Activated CD8-positive, alpha-beta T cell treated with anti-CD3 and anti-CD28 coated beads for 36 hours (primary cell): ENCODE results near the gene ZFP69. TPM values are rescaled to one million over a fixed set of nuclear protein-coding genes. Genes with fewer than 3 reads are reported as not detected.

Experiments used
- ATAC-seq: fragments of 200-7000 bp; cut with Tn5 transposase; one replicate; pipeline ENCODE4 v1.10.0; 2021; ENCODE audit warnings: mild to moderate bottlenecking, moderate library complexity
- CTCF ChIA-PET: fragments of 350-600 bp; sonication (Branson Sonifier 250); formaldehyde crosslinking; loops from one replicate; lab custom pipeline; 2021; ENCODE audit warnings: antibody characterized with exemption; lab: Charles Lee
- POLR2A ChIA-PET: fragments of 350-600 bp; sonication (Branson Sonifier 250); formaldehyde crosslinking; loops from one replicate; lab custom pipeline; 2021; ENCODE audit warnings: antibody characterized with exemption; lab: Charles Lee
- DNase-seq: peaks from one replicate; pipeline ENCODE4 v3.0.0-alpha.2; 2020
- H3K27ac Mint-ChIP-seq: one replicate; pipeline ENCODE4 v1.8.0; 2021; ENCODE audit warnings: mild to moderate bottlenecking, mixed read lengths
- H3K27me3 Mint-ChIP-seq: one replicate; pipeline ENCODE4 v1.8.0; 2021; ENCODE audit warnings: mixed read lengths
- H3K36me3 Mint-ChIP-seq: one replicate; pipeline ENCODE4 v1.8.0; 2021; ENCODE audit warnings: low read depth, mixed read lengths
- H3K4me1 Mint-ChIP-seq: one replicate; pipeline ENCODE4 v1.8.0; 2021; ENCODE audit warnings: low read depth, mixed read lengths
- H3K4me3 Mint-ChIP-seq: one replicate; pipeline ENCODE4 v1.8.0; 2021; ENCODE audit warnings: mild to moderate bottlenecking, moderate library complexity, mixed read lengths
- H3K9me3 Mint-ChIP-seq: one replicate; pipeline ENCODE4 v1.8.0; 2021; ENCODE audit warnings: mixed read lengths
- CTCF ChIP-seq: fragments of 200-600 bp; IDR thresholded peaks from one replicate; pipeline ENCODE4 v1.8.0; 2022; ENCODE audit warnings: antibody characterized with exemption, mild to moderate bottlenecking
- intact Hi-C: fragments of 100-400 bp; cut with micrococcal nuclease; formaldehyde crosslinking; loops from one replicate; pipeline ENCODE4 v1.10.0; 2022
- total RNA-seq, 2 experiments: library from RNA; stranded (reverse); gene quantifications; one replicate each; pipeline ENCODE4 v1.2.3, GENCODE V29; 2021

ZFP69 gene
- 1 to 10 TPM; 4.2 to 4.7 TPM for total RNA-seq

- no peaks in the 10 kb centered on the region for H3K27me3 Mint-ChIP-seq
- peak; percentile 92 for ATAC-seq
- CTCF ChIA-PET, result interaction anchor here (0.9 to 1.9 kb wide), 3 partner anchors 27 to 333 kb away, joined by 3 to 9 read pairs (median 3); partner anchors contain the start of gene ZFP69B
These were observed at the start of gene ZFP69 for GRCh38 chr1:40476924-40477677. ZFP69 (plus strand) TSS chr1:40477290; CDS start chr1:40479362, 2,072 bp downstream.

GRCh38 chr1:40431385-40431784 lies 45.7 kb upstream of the ZFP69 start:
- peaks cover 5% of the 10 kb centered on the region for H3K36me3 Mint-ChIP-seq
- H3K4me3 Mint-ChIP-seq, result no peak overlapping the region
- peaks cover under 1% of the 10 kb centered on the region for H3K4me1 Mint-ChIP-seq
- H3K9me3 Mint-ChIP-seq, result no peaks in the 10 kb centered on the region
- CTCF ChIA-PET, result interaction anchor here (2.1 kb wide), 1 partner anchor 287 kb away, joined by 8 read pairs; no protein-coding TSS in a partner anchor
- no peak overlapping the region for H3K27ac Mint-ChIP-seq
- no peaks in the 10 kb centered on the region for H3K27me3 Mint-ChIP-seq
- POLR2A ChIA-PET, result interaction anchor here (0.6 to 1.2 kb wide), 2 partner anchors 12 to 32 kb away, joined by 3 to 4 read pairs; no protein-coding TSS in a partner anchor
- no peak for DNase-seq
- no peak for TF ChIP-seq CTCF
- intact Hi-C loops, result no loop called here
- no peak for ATAC-seq

More at GRCh38 chr1:40476924-40477677, at the start of gene ZFP69:
- Mint-ChIP-seq H3K4me1 (peaks cover 21% of the 10 kb centered on the region), H3K27ac (peak within 1 kb of the TSS; percentile 78), H3K9me3 (peaks cover 37% of the 10 kb centered on the region), H3K36me3 (peaks cover 47% of the 10 kb centered on the region), H3K4me3 (peak within 1 kb of the TSS; percentile 77)
- no peak for TF ChIP-seq CTCF
- intact Hi-C loops, result no loop called here
- POLR2A ChIA-PET, result interaction anchor here (0.6 to 2.5 kb wide), 8 partner anchors 10 to 150 kb away, joined by 3 to 14 read pairs (median 4); partner anchors contain the start of genes EXO5 and ZFP69B
- DNase-seq, result peak; percentile 77

GRCh38 chr1:40432644-40433390 lies 44.3 kb upstream of the ZFP69 start:
- H3K4me3 Mint-ChIP-seq, result no peak overlapping the region
- ChIA-PET CTCF (interaction anchor here (1.7 to 2.1 kb wide), 3 partner anchors 8 to 289 kb away, joined by 6 to 8 read pairs (median 7); no protein-coding TSS in a partner anchor), POLR2A (no interaction called here)
- no peak for TF ChIP-seq CTCF
- no peaks in the 10 kb centered on the region for H3K9me3 Mint-ChIP-seq
- no peak overlapping the region for H3K27ac Mint-ChIP-seq
- intact Hi-C loops, result no loop called here
- ATAC-seq (no peak), DNase-seq (no peak)
- H3K4me1 Mint-ChIP-seq, result no peaks in the 10 kb centered on the region
- H3K36me3 Mint-ChIP-seq, result peaks cover 2% of the 10 kb centered on the region
- no peaks in the 10 kb centered on the region for H3K27me3 Mint-ChIP-seq

GRCh38 chr1:40435471-40435870 lies 41.6 kb upstream of the ZFP69 start:
- no peaks in the 10 kb centered on the region for H3K27me3 Mint-ChIP-seq
- DNase-seq, result no peak
- H3K36me3 Mint-ChIP-seq, result peaks cover 2% of the 10 kb centered on the region
- intact Hi-C loops, result no loop called here
- H3K4me3 Mint-ChIP-seq, result no peak overlapping the region
- no peak for TF ChIP-seq CTCF
- ChIA-PET POLR2A (interaction anchor here (0.6 to 1.0 kb wide), 3 partner anchors 12 to 178 kb away, joined by 3 read pairs; partner anchors contain the start of gene ZFP69B), CTCF (interaction anchor here (2.0 kb wide), 1 partner anchor 291 kb away, joined by 5 read pairs; no protein-coding TSS in a partner anchor)
- no peak for ATAC-seq
- H3K27ac Mint-ChIP-seq, result no peak overlapping the region
- H3K4me1 Mint-ChIP-seq, result peaks cover 2% of the 10 kb centered on the region
- no peaks in the 10 kb centered on the region for H3K9me3 Mint-ChIP-seq
